OCI-LY7 (cell line): ENCODE results near the gene GLB1L2. TPM values are rescaled to one million over a fixed set of nuclear protein-coding genes. Genes with fewer than 3 reads are reported as not detected.

ENCODE experiments used
- BruUV-seq: library from RNA; stranded (reverse); fragments of 400-500 nt; replicated peaks from 2 replicates; lab custom pipeline; 2021; lab: Mats Ljungman, UMichigan
- CTCF ChIA-PET: fragments of 300-600 bp; sonication (Branson Sonifier 250); formaldehyde crosslinking; loops from one replicate; lab custom pipeline; 2022; ENCODE audit warnings: antibody characterized with exemption; ENCODE audit not compliant: unreplicated experiment; lab: Charles Lee
- POLR2A ChIA-PET: fragments of 300-600 bp; sonication (Branson Sonifier 250); formaldehyde crosslinking; loops from one replicate; lab custom pipeline; 2022; ENCODE audit warnings: antibody characterized with exemption; lab: Charles Lee
- DNase-seq: peaks from one replicate; pipeline ENCODE4 v3.0.0-alpha.2; 2015; ENCODE audit warnings: low spot score
- H2AFZ ChIP-seq: fragments of 200-600 bp; sonication (generic), shearing (Covaris generic); 2 replicates; pipeline ENCODE4 v1.6.1; 2014; ENCODE audit warnings: mild to moderate bottlenecking, antibody characterized with exemption, low read length, moderate library complexity
- H3K27ac ChIP-seq: fragments of 200-600 bp; sonication (generic); 2 replicates; pipeline ENCODE4 v1.5.1; 2014; ENCODE audit warnings: mixed run types, low read depth, mild to moderate bottlenecking, moderate library complexity, low read length, inconsistent platforms; ENCODE audit not compliant: poor library complexity, severe bottlenecking
- H3K36me3 ChIP-seq: fragments of 200-600 bp; sonication (generic); 2 replicates; pipeline ENCODE4 v1.6.1; 2014; ENCODE audit warnings: mild to moderate bottlenecking, antibody characterized with exemption, low read length, moderate library complexity, mixed read lengths; ENCODE audit not compliant: insufficient read depth
- H3K4me1 ChIP-seq: fragments of 200-600 bp; sonication (generic); 2 replicates; pipeline ENCODE4 v1.5.1; 2014; ENCODE audit warnings: mild to moderate bottlenecking, low read length; ENCODE audit not compliant: insufficient read depth, poor library complexity, severe bottlenecking
- H3K4me2 ChIP-seq: fragments of 200-600 bp; sonication (generic); 2 replicates; pipeline ENCODE4 v1.6.1; 2014; ENCODE audit warnings: mild to moderate bottlenecking, low read length
- H3K4me3 ChIP-seq: fragments of 200-600 bp; sonication (generic); 2 replicates; pipeline ENCODE4 v1.5.1; 2014; ENCODE audit warnings: mild to moderate bottlenecking, low read depth, low read length; ENCODE audit not compliant: poor library complexity, severe bottlenecking
- H3K79me2 ChIP-seq: fragments of 200-600 bp; sonication (generic); 2 replicates; pipeline ENCODE4 v1.6.1; 2016; ENCODE audit warnings: low read depth, mild to moderate bottlenecking, low read length, moderate library complexity, mixed read lengths; ENCODE audit not compliant: insufficient read depth
- H3K9me2 ChIP-seq: fragments of 200-600 bp; sonication (generic); 2 replicates; pipeline ENCODE4 v1.6.1; 2016; ENCODE audit warnings: mild to moderate bottlenecking, low read length, mixed read lengths; ENCODE audit not compliant: insufficient read depth
- H3K9me3 ChIP-seq: fragments of 200-600 bp; sonication (generic); 2 replicates; pipeline ENCODE4 v1.6.1; 2014; ENCODE audit warnings: mild to moderate bottlenecking, mixed run types, low read length, mixed read lengths
- H4K20me1 ChIP-seq: fragments of 200-600 bp; sonication (generic); 2 replicates; pipeline ENCODE4 v1.6.1; 2014; ENCODE audit warnings: mild to moderate bottlenecking, antibody characterized with exemption, low read length, moderate library complexity, mixed read lengths; ENCODE audit not compliant: insufficient read depth
- CTCF ChIP-seq: fragments of 200-600 bp; sonication (generic); conservative IDR thresholded peaks from 2 replicates; pipeline ENCODE4 v1.5.1; 2014; ENCODE audit warnings: mild to moderate bottlenecking, antibody characterized with exemption, low read length, moderate library complexity, mixed read lengths
- EZH2phosphoT487 ChIP-seq: fragments of 200-600 bp; sonication (generic); IDR thresholded peaks from 2 replicates; pipeline ENCODE4 v1.6.1; 2018; ENCODE audit warnings: low read depth, borderline replicate concordance, mild to moderate bottlenecking, mixed run types, antibody characterized with exemption, low read length, moderate library complexity, mixed read lengths
- intact Hi-C: fragments of 100-400 bp; cut with micrococcal nuclease; formaldehyde crosslinking; loops from one replicate; pipeline ENCODE4 v1.10.0; 2022; ENCODE audit not compliant: unreplicated experiment
- total RNA-seq, 2 experiments: library from RNA; depleted of rRNA in 1 of 2; stranded (reverse); fragments of >200 nt in 1 of 2; shearing (Covaris generic) in 1 of 2; gene quantifications; 2 replicates each; pipeline ENCODE4 v1.2.3, GENCODE V29; 2014 to 2022

The GLB1L2 gene
- total RNA-seq, 2 experiments from 2014 or later, result not detected

- no peak for TF ChIP-seq CTCF
- no peak for TF ChIP-seq EZH2phosphoT487
- Histone ChIP-seq H2AFZ (no peak overlapping the region), H3K4me3 (no peak overlapping the region), H4K20me1 (no peaks in the 10 kb centered on the region), H3K36me3 (no peaks in the 10 kb centered on the region), H3K79me2 (no peaks in the 10 kb centered on the region), H3K4me1 (no peaks in the 10 kb centered on the region), H3K4me2 (no peak overlapping the region), H3K9me2 (no peaks in the 10 kb centered on the region), H3K27ac (no peak overlapping the region), H3K9me3 (no peaks in the 10 kb centered on the region)
- ChIA-PET CTCF (no interaction called here), POLR2A (no interaction called here)
- intact Hi-C loops, result no loop called here
- DNase-seq, result no peak
- no TSS peak for BruUV-seq
Observed at GRCh38 chr11:134416726-134417125, 84.9 kb downstream of the GLB1L2 start.

GRCh38 chr11:134417871-134418840, 86.4 kb downstream of the GLB1L2 start:
- intact Hi-C loops, result no loop called here
- Histone ChIP-seq H3K36me3 (no peaks in the 10 kb centered on the region), H3K9me3 (no peaks in the 10 kb centered on the region), H3K27ac (no peak overlapping the region), H3K4me1 (no peaks in the 10 kb centered on the region), H2AFZ (no peak overlapping the region), H3K9me2 (no peaks in the 10 kb centered on the region), H3K4me3 (no peak overlapping the region), H3K4me2 (no peak overlapping the region), H3K79me2 (no peaks in the 10 kb centered on the region), H4K20me1 (no peaks in the 10 kb centered on the region)
- no peak for DNase-seq
- POLR2A ChIA-PET, result no interaction called here
- no TSS peak for BruUV-seq
- CTCF ChIA-PET, result no interaction called here
- no peak for TF ChIP-seq EZH2phosphoT487
- TF ChIP-seq CTCF, result no peak

GRCh38 chr11:134423106-134423505, 91.3 kb downstream of the GLB1L2 start:
- POLR2A ChIA-PET, result no interaction called here

More at GRCh38 chr11:134423106-134423505, 91.3 kb downstream of the GLB1L2 start:
- H3K27ac ChIP-seq, result no peak overlapping the region
- H4K20me1 ChIP-seq, result no peaks in the 10 kb centered on the region
- H3K4me1 ChIP-seq, result no peaks in the 10 kb centered on the region
- H2AFZ ChIP-seq, result no peak overlapping the region
- H3K4me3 ChIP-seq, result no peak overlapping the region
- no peak for TF ChIP-seq CTCF
- no peak for TF ChIP-seq EZH2phosphoT487
- CTCF ChIA-PET, result no interaction called here
- no peaks in the 10 kb centered on the region for H3K36me3 ChIP-seq
- no peaks in the 10 kb centered on the region for H3K79me2 ChIP-seq
- DNase-seq, result no peak
- intact Hi-C loops, result no loop called here
- no peak overlapping the region for H3K4me2 ChIP-seq
- no TSS peak for BruUV-seq
- H3K9me3 ChIP-seq, result no peaks in the 10 kb centered on the region
- no peaks in the 10 kb centered on the region for H3K9me2 ChIP-seq
